ENCODE measurements around the gene RHBG. TPM values are rescaled to one million over a fixed set of nuclear protein-coding genes. Genes with fewer than 3 reads are reported as not detected.

RHBG gene
- total and polyA plus RNA-seq, 2 of the 4 experiments (the other 2 are of a cell fraction) = not detected

DNA sequence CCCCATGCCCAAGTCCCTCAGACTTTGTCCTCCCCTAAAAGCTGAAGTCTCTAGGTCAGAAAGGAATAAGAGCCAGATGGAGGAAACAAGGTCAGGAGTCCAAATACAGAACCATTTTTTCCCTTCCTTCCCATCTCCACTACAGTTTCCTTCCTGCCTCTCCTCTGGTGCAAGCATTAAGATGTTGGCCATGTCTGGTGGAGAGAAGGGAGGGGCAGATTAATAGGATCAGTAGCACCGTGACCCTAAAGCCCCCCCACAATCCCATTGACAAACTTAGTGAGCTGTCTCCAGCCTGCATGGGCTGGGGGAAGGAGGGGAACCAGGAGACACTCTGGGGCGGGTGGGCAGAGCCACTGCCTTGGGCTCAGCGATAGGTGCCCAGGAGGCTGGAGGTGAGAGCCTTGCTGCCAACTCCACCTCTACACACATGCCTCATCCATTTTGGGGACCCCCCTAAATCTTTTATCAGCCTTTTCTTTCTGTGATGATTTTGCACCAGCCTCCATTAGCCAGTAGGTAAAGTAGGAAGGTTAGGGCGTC, 59.8 kb downstream of the RHBG start:
- H3K79me1 ChIP-seq (ENCODE audit: low read depth in 1 of 2, low read length in 2 of 2) = no peaks in the 10 kb centered on the region
- no peak for ATAC-seq (ENCODE audit: low read depth)
- WGBS, 2 experiments (ENCODE audit: extremely low coverage in 2 of 2, insufficient read length in 1 of 2) = no CpG with 5 or more reads among the region's 4 CpGs

More for the DNA sequence above, 59.8 kb downstream of the RHBG start:
- Histone ChIP-seq H3K4me3 (ENCODE audit: insufficient read depth, low read depth, low read length) (no peak overlapping the region), H3K27ac (ENCODE audit: insufficient read depth, low read length) (no peak overlapping the region), H2BK15ac (ENCODE audit: low read depth, low read length) (no peak overlapping the region), H3K4ac (ENCODE audit: low read depth, low read length) (no peak overlapping the region), H3K56ac (ENCODE audit: extremely low read depth, insufficient read depth, low read length) (no peak overlapping the region), H3K9me1 (ENCODE audit: insufficient read depth, low read length) (no peaks in the 10 kb centered on the region), H3K36me3 (ENCODE audit: control insufficient read depth, insufficient read depth, low read length) (no peaks in the 10 kb centered on the region), H2BK5ac (ENCODE audit: low read depth, low read length, poor library complexity, severe bottlenecking) (no peak overlapping the region), H2AK5ac (ENCODE audit: low read depth, low read length) (no peak overlapping the region), H3K23ac (ENCODE audit: low read depth, low read length) (no peak overlapping the region), H2BK120ac (ENCODE audit: low read depth, low read length) (no peak overlapping the region), H4K20me1 (ENCODE audit: insufficient read depth, low read length) (no peaks in the 10 kb centered on the region), H2BK20ac (ENCODE audit: low read depth, low read length) (no peak overlapping the region), H3K4me2 (ENCODE audit: low read depth, low read length) (no peak overlapping the region), H3K9ac (ENCODE audit: low read depth, low read length) (no peak overlapping the region), H4K8ac (ENCODE audit: low read depth in 2 of 2, low read length in 2 of 2) (no peak overlapping the region), H3K27me3 (ENCODE audit: control insufficient read depth, insufficient read depth, low read length) (peaks cover 91% of the 10 kb centered on the region), H3K4me1 (ENCODE audit: control insufficient read depth, insufficient read depth, low read length) (no peaks in the 10 kb centered on the region), H2AFZ (replicated peaks; ENCODE audit: low read length, poor library complexity) (no peak overlapping the region), H2AK9ac (replicated peaks; ENCODE audit: low read depth, low read length, poor library complexity) (no peak overlapping the region), H3K18ac (ENCODE audit: low read depth, low read length) (no peak overlapping the region), H4K91ac (ENCODE audit: insufficient read depth, low read depth, low read length) (no peak overlapping the region), H3K14ac (replicated peaks; ENCODE audit: low read depth, low read length) (no peak overlapping the region), H3K9me3 (ENCODE audit: control insufficient read depth, insufficient read depth, low read length) (no peaks in the 10 kb centered on the region; the same call in none of the 2 replicates), H4K5ac (ENCODE audit: low read depth, low read length) (no peak overlapping the region)
- intact Hi-C loops (cut with micrococcal nuclease) = no loop called here
- BruUV-seq (replicated peaks) = no TSS peak
- DNase-seq = no peak
- POLR2A ChIA-PET (ENCODE audit: unreplicated experiment) = no interaction called here
- CTCF ChIA-PET = no interaction called here
- dilution Hi-C loops (cut with HindIII; ENCODE audit: low sequenced_read_pairs, unreplicated experiment) = no loop called here
- in situ Hi-C loops (cut with MboI; ENCODE audit: low sequenced_read_pairs) = no loop called here
- TF ChIP-seq, protein P1, sequence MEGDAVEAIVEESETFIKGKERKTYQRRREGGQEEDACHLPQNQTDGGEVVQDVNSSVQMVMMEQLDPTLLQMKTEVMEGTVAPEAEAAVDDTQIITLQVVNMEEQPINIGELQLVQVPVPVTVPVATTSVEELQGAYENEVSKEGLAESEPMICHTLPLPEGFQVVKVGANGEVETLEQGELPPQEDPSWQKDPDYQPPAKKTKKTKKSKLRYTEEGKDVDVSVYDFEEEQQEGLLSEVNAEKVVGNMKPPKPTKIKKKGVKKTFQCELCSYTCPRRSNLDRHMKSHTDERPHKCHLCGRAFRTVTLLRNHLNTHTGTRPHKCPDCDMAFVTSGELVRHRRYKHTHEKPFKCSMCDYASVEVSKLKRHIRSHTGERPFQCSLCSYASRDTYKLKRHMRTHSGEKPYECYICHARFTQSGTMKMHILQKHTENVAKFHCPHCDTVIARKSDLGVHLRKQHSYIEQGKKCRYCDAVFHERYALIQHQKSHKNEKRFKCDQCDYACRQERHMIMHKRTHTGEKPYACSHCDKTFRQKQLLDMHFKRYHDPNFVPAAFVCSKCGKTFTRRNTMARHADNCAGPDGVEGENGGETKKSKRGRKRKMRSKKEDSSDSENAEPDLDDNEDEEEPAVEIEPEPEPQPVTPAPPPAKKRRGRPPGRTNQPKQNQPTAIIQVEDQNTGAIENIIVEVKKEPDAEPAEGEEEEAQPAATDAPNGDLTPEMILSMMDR (conservative IDR thresholded peaks at IDR 0.05; ENCODE audit: low read depth, low read length) = no peak

All from IMR-90 (cell line).